ENCODE results near the gene PARD6A.

Gene PARD6A

GRCh38 chr16:67654403-67654911 is 6.3 kb upstream of the PARD6A start:
- ATAC-seq = no peak

GRCh38 chr16:67655363-67655762 is 5.4 kb upstream of the PARD6A start:
- ATAC-seq = no peak

GRCh38 chr16:67656344-67657016 is 4.3 kb upstream of the PARD6A start:
- ATAC-seq = no peak

- ATAC-seq = no peak
These were observed 3.6 kb upstream of the PARD6A start for GRCh38 chr16:67657017-67657608.

GRCh38 chr16:67657751-67658518 is 2.8 kb upstream of the PARD6A start:
- ATAC-seq = no peak

GRCh38 chr16:67658849-67659674 is 1.7 kb upstream of the PARD6A start:
- no peak for ATAC-seq

GRCh38 chr16:67659675-67660563 is 841 bp upstream of the PARD6A start, which contains the start of gene ACD:
ACD (minus strand) TSS chr16:67660260; CDS start chr16:67660220, 40 bp downstream.
- peak; percentile 59 to 62 for ATAC-seq

- no peak for ATAC-seq
These were observed 471 bp downstream of the PARD6A start for GRCh38 chr16:67661101-67661761.

GRCh38 chr16:67661886-67662652 is 1.3 kb downstream of the PARD6A start:
- no peak for ATAC-seq

GRCh38 chr16:67662653-67663010 is 1.9 kb downstream of the PARD6A start:
- no peak for ATAC-seq

- no peak for ATAC-seq
These were observed 2.6 kb downstream of the PARD6A start for GRCh38 chr16:67663151-67663876.

- ATAC-seq = no peak
These were observed 3.1 kb downstream of the PARD6A start for GRCh38 chr16:67663877-67664222.

- no peak for ATAC-seq
These were observed 3.5 kb downstream of the PARD6A start for GRCh38 chr16:67664258-67664657.

GRCh38 chr16:67664871-67665270 is 4.1 kb downstream of the PARD6A start:
- no peak for ATAC-seq

GRCh38 chr16:67665598-67665997 is 4.8 kb downstream of the PARD6A start:
- no peak for ATAC-seq

- ATAC-seq = peak in 1 of 2 donors; percentile 0
These were observed 5.3 kb downstream of the PARD6A start for GRCh38 chr16:67666032-67666551.

GRCh38 chr16:67666559-67667452 is 6.0 kb downstream of the PARD6A start, which contains the start of the genes C16orf86 and ENKD1:
C16orf86 (plus strand) TSS chr16:67666814; CDS start chr16:67666971, 157 bp downstream.
ENKD1 (minus strand) TSS chr16:67666750; CDS start chr16:67666442, 308 bp downstream.
- peak; percentile 69 to 74 for ATAC-seq

- no peak for ATAC-seq
These were observed 6.7 kb downstream of the PARD6A start for GRCh38 chr16:67667453-67667816.

All from activated CD4-positive, CD25-positive, alpha-beta regulatory T cell treated with anti-CD3 and anti-CD28 coated beads, Interleukin-2, amount 50 U/mL, for 24 hours (primary cell).